Stimulated activated CD4-positive, alpha-beta T cell treated with anti-CD3 and anti-CD28 coated beads, TNF-alpha, amount 100 ng/mL, for 1 hour (primary cell): ENCODE results near the gene ANAPC2.
A peak's percentile ranks its signal among the peaks of the same experiment; 100 is the strongest.

ENCODE experiments used
- DNase-seq, 3 donors: peaks; one replicate each; pipeline ENCODE4 v3.0.0-alpha.2; 2020; ENCODE audit warnings: low read depth in 3 of 3, low spot score in 1 of 3

ANAPC2 gene

GRCh38 chr9:137227853-137228505, 39.6 kb upstream of the ANAPC2 start:
- DNase-seq: no peak

- peak; percentile 57 to 70 (median 64) for DNase-seq
These were observed 38.9 kb upstream of the ANAPC2 start, which contains the start of gene RNF224 for GRCh38 chr9:137227054-137227852. Gene RNF224 (plus strand): TSS chr9:137227502. CDS start chr9:137228336, 834 bp downstream.

- no peak for DNase-seq
These were observed 38.1 kb upstream of the ANAPC2 start for GRCh38 chr9:137226338-137227053.

- DNase-seq: no peak
These were observed 37.5 kb upstream of the ANAPC2 start for GRCh38 chr9:137225699-137226331.

GRCh38 chr9:137224830-137225694, 36.7 kb upstream of the ANAPC2 start, which contains the start of gene CYSRT1:
Gene CYSRT1 (plus strand): TSS chr9:137225174. CDS start chr9:137225622, 448 bp downstream.
- no peak for DNase-seq

- DNase-seq: peak; percentile 97 to 99 (median 97)
These were observed 35.0 kb upstream of the ANAPC2 start for GRCh38 chr9:137223078-137223970.

- DNase-seq: no peak
These were observed 34.1 kb upstream of the ANAPC2 start, which contains the start of gene RNF208 for GRCh38 chr9:137222190-137223077. Gene RNF208 (minus strand): TSS chr9:137222240. CDS start chr9:137221212, 1,028 bp downstream.

GRCh38 chr9:137221506-137222111, 33.2 kb upstream of the ANAPC2 start:
- no peak for DNase-seq

- no peak for DNase-seq
These were observed 32.7 kb upstream of the ANAPC2 start for GRCh38 chr9:137221095-137221505.

GRCh38 chr9:137220317-137221094, 32.1 kb upstream of the ANAPC2 start:
- DNase-seq: no peak

- DNase-seq: no peak
These were observed 31.5 kb upstream of the ANAPC2 start for GRCh38 chr9:137219757-137220316.

GRCh38 chr9:137218754-137219271, 30.5 kb upstream of the ANAPC2 start:
- DNase-seq: no peak

- no peak for DNase-seq
These were observed 29.9 kb upstream of the ANAPC2 start for GRCh38 chr9:137218212-137218753.

- DNase-seq: no peak
These were observed 29.2 kb upstream of the ANAPC2 start for GRCh38 chr9:137217276-137218211.
